GM06990 (cell line): ENCODE data around the gene ZNF655.

Source experiments
- DNase-seq: peaks from one replicate; pipeline ENCODE4 v3.0.0-alpha.2; 2011; ENCODE audit not compliant: insufficient read length; ENCODE audit errors: extremely low read depth
- H3K27me3 ChIP-seq: replicated peaks from 2 replicates; pipeline ENCODE4 v1.6.0; 2011; ENCODE audit warnings: low read length; ENCODE audit not compliant: control insufficient read depth, insufficient read depth
- H3K36me3 ChIP-seq: 2 replicates; pipeline ENCODE4 v1.5.1; 2011; ENCODE audit warnings: low read length; ENCODE audit not compliant: control insufficient read depth, insufficient read depth
- H3K4me3 ChIP-seq: replicated peaks from 2 replicates; pipeline ENCODE4 v1.5.1; 2011; ENCODE audit warnings: low read depth, mild to moderate bottlenecking, control low read depth, low read length
- TF ChIP-seq, protein P1 (sequence below): IDR thresholded peaks from 2 replicates; pipeline ENCODE4 v1.5.1; 2011; ENCODE audit warnings: low read length, control low read depth, mild to moderate bottlenecking, inconsistent platforms; ENCODE audit not compliant: insufficient read depth, poor library complexity, severe bottlenecking

ZNF655 gene

DNA sequence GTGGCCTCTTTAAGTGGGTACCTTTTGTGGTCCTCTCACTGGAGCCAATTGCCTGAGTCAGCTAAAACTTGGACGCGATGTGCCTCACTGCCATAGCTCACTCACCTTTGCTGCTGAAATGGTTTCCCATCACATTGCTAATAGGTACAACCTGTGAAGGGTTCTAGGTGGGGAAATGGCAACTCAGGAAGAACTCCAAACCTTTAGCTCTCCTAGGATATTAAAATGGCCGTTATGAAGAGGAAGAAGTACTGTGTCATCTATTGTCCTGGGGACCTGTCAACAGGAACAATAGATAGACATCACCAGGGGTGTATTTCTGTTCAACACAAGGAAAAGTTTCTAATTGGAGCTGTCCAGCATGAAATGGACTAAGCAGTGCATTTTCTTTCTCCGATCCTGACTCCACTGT, 1.2 kb upstream of the ZNF655 start:
- peaks cover 9% of the 10 kb centered on the region for H3K36me3 ChIP-seq
- TF ChIP-seq, protein P1, sequence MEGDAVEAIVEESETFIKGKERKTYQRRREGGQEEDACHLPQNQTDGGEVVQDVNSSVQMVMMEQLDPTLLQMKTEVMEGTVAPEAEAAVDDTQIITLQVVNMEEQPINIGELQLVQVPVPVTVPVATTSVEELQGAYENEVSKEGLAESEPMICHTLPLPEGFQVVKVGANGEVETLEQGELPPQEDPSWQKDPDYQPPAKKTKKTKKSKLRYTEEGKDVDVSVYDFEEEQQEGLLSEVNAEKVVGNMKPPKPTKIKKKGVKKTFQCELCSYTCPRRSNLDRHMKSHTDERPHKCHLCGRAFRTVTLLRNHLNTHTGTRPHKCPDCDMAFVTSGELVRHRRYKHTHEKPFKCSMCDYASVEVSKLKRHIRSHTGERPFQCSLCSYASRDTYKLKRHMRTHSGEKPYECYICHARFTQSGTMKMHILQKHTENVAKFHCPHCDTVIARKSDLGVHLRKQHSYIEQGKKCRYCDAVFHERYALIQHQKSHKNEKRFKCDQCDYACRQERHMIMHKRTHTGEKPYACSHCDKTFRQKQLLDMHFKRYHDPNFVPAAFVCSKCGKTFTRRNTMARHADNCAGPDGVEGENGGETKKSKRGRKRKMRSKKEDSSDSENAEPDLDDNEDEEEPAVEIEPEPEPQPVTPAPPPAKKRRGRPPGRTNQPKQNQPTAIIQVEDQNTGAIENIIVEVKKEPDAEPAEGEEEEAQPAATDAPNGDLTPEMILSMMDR, result no peak
- peak overlapping the region; percentile 75 for H3K4me3 ChIP-seq
- H3K27me3 ChIP-seq, result no peaks in the 10 kb centered on the region
- no peak for DNase-seq

DNA sequence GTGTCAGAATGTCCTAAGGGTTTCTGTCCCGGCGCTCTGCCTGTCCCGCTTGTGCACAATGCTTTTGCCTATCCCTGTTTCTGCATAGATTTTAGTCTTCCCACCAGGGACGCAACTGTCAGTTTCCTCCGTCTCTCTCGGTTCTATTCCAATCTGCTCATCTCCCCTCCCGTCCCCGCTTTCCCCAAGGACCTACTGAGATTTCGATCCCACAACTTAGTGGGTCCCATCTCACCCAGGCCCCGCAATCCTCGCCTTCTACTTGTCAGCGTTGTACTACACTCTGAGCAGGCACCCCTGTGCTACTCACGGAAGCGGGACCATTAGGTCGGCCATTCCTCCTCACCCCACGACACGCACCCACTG, 519 bp upstream of the ZNF655 start:
- Histone ChIP-seq H3K27me3 (no peaks in the 10 kb centered on the region), H3K4me3 (peak overlapping the region; percentile 75), H3K36me3 (peaks cover 9% of the 10 kb centered on the region)
- DNase-seq, result no peak
- TF ChIP-seq, protein P1, result no peak

DNA sequence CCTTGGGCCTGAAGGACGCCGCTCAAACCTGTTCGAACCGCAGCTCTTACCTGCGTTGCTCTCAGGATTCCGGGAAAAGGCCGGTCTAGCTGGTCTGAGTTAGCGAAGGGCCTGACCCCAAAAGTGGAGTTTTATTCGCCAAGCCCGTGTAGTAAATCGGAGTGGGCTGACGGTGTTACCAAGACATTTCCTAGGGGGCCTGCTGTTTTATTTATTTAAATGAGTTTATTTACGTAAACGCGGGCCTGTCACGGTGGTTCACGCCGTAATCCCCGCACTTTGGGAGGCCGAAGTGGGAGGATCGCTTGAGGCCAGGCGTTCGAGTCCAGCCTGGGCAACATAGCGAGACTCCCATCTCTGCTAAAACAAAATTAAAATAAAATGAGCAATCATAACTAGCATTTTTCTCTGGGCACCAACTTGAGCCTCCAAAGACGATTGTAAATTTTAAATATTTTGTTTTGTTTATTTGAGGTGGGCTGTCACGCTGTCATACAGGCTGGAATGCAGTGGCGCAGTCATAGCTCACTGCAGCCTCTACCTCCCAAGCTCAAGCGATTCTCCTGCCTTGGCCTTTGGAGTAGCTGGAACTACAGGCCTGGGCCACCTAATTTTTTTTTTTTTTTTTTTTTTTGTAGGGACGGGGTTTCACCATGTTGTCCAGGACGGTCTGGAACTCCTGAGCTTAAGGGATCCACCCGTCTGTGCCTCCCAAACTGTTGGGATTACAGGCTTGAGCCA, 903 bp downstream of the ZNF655 start:
- H3K36me3 ChIP-seq, result peaks cover 10% of the 10 kb centered on the region
- DNase-seq, result no peak
- peak overlapping the region; percentile 75 for H3K4me3 ChIP-seq
- no peaks in the 10 kb centered on the region for H3K27me3 ChIP-seq
- TF ChIP-seq, protein P1, result no peak

DNA sequence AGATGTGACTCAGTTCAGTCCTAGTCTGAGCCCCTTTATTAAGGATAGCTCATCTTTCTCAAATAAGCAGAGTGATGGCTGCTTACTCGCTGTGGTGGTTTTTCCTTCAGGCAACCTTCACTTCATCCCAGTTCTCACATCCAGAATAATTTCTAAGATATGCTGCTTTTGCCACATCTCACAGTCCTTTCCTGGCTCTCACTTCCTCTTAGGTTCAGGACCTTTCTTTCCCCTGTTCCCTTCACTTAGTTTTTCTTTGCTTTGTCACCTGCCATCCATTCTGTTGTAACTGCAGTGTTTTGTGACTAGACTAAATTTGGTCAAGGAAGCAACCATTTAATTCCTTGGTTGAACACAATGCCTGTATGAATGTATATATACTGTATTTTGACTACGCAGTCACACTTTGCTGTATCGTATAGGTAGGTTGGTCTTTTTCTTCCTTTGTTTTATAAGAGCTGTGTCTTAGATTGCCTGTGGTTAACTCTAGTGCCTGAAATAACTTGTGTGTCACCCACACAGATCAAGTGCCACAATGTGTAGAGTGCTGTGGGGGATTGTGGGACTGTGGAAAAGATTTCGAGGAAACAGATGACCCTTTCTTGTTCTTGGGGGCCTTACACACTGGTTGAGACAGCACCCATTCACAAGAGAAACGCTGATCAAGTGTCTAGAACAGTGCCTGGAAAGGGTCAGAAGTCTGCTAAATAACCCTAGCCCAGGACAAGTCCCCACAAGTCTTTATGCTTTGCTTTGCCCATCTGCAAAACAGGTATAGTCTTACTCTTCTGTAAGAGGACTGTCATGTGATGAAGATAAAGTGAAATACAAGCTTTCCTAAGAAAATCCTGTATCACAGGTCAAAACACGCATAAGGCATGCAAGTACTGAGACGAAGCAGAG, 2.6 kb downstream of the ZNF655 start:
- TF ChIP-seq, protein P1, result no peak
- no peak for DNase-seq
- H3K36me3 ChIP-seq, result peaks cover 8% of the 10 kb centered on the region
- H3K4me3 ChIP-seq, result no peak overlapping the region
- no peaks in the 10 kb centered on the region for H3K27me3 ChIP-seq

DNA sequence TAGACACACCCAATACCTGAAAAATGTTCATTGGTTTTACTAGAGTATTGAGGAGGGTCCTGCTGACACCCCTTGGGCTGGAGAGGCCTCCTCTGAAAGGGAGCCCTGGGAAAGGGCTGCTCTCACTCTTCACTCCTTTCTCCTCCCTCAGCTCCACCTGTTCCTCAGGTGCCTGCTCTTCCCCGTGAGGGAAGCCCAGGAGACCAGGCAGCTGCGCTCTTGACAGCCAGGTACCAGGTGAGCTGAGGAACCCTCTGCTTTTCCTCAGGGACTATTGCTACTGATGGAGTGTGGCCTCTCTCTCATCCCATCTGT, 3.3 kb downstream of the ZNF655 start:
- no peak for DNase-seq
- no peak overlapping the region for H3K4me3 ChIP-seq
- H3K36me3 ChIP-seq, result peaks cover 8% of the 10 kb centered on the region
- H3K27me3 ChIP-seq, result no peaks in the 10 kb centered on the region
- TF ChIP-seq, protein P1, result no peak
